Measurements from ENCODE around the gene NFATC1.

- no peak for TF ChIP-seq GATA2 (IDR thresholded peaks at IDR 0.05; ENCODE audit: low read depth, low read length)
- no peak for TF ChIP-seq GATA3 (IDR thresholded peaks at IDR 0.05; ENCODE audit: low read depth, low read length)
Observed at GRCh38 chr18:79365701-79366100, 30.0 kb upstream of the NFATC1 start.

Data from SH-SY5Y (cell line).